Left ventricle myocardium superior (tissue), 1 donor: Measurements from ENCODE around the gene OTUD1. TPM values are rescaled to one million over a fixed set of nuclear protein-coding genes. Genes with fewer than 3 reads are reported as not detected.

ENCODE experiments used
- ATAC-seq: fragments of 200-7000 bp; cut with Tn5 transposase; one replicate; pipeline ENCODE4 v1.9.1; 2020; ENCODE audit warnings: mild to moderate bottlenecking, moderate library complexity
- DNase-seq: peaks from one replicate; pipeline ENCODE4 v3.0.0-alpha.2; 2020
- intact Hi-C: fragments of 100-400 bp; cut with micrococcal nuclease; formaldehyde crosslinking; loops from one replicate; pipeline ENCODE4 v1.11.0; 2022
- total RNA-seq: library from RNA; stranded (reverse); fragmentation: NEBNext Ultra II Directional; extraction: Animal tissue kit (Norgen Biotek cat#: 25700); gene quantifications from one replicate; pipeline ENCODE4 v1.2.1, GENCODE V29; 2021
- donor health status: DM: no; HTN: yes; CAD: no; lungs with severe emphysema.

The OTUD1 gene
- total RNA-seq, 1 donor from 2014 or later: 14.6 TPM

DNA sequence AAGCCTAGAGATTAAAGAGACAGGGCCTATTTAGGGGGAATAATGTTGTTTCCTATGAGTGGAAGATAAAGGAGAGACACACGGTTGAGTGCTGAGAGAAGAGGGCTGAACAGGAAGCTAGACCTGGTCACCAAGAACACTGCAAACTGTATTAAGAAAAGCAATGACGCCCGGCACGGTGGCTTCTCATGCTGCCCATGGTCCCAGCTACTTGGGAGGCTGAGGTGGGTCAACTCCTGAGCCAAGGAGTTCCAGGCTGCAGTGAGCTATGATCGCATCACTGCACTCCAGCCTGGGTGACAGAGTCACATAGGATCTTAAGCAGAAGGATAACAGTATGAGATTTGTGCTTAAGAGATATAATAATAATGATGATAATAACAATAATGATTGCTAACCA lies 19.7 kb upstream of the OTUD1 start:
- ATAC-seq: no peak
- intact Hi-C loops: no loop called here
- DNase-seq: no peak

DNA sequence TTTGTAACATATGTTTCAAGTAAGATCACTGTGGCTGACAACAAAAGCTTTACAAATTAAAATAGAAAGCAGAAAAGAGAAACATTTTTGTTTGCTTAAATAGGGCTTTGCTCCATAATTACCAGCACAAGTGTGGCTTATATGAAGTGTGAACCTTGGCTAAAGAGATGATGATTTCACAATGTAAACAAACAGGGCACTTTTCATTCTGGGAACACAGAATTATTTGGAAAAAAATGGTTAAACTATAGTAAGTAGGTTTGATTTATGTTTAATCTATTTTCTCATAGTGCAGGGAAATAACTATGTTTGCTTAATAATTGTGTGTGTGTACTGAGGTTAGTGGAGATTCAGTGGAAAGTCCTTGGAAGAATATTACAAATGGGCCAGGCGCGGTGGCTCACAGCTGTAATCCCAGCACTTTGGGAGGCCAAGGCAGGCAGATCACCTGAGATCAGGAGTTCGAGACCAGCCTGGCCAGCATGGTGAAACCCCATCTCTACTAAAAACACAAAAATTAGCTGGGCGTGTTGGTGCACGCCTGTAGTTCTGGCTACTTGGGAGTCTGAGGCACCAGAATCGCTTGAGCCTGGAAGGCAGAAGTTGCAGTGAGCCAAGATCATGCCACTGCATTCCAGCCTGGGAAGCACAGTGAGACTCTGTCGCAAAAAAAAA lies 19.1 kb upstream of the OTUD1 start:
- intact Hi-C loops: no loop called here
- DNase-seq (no peak), ATAC-seq (no peak)

DNA sequence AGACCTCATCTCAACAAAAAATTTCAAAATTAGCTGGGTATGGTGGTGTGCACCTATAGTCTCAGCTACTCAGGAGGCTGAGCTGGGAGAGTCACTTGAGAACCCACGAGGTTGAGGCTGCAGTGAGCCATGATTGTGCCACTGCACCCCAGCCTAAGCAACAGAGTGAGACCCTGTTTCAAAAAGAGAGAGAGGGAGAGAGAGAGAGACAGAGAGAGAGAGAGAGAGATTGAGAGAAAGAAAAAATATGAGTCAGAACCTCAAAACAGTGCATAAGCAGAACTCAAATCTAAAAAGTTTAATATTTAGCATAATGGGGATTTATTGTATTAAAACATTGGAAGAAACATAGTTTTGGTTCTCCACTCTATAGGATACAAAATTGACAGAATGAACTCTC lies 17.5 kb upstream of the OTUD1 start:
- intact Hi-C loops: no loop called here
- DNase-seq: no peak
- no peak for ATAC-seq

DNA sequence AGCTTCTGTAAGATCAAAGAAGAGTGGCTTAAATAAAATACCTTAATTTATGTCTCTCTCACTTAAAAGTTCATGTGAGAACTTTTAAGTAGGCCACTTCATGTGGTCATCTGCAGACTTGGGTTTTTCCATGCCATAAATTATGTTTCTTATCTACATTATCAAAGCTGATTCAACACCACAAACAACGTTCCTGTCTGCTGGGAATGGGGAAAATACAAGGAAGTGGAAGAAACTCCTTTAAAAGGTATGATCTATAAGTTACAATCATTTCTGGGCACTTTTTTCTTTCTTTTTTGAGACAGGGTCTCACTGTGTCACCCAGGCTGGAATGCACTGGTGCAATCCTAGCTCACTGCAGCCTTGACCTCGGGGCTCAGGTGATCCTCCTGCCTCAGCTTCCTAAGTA lies 16.9 kb upstream of the OTUD1 start:
- ATAC-seq (no peak), DNase-seq (no peak)
- intact Hi-C loops: no loop called here

DNA sequence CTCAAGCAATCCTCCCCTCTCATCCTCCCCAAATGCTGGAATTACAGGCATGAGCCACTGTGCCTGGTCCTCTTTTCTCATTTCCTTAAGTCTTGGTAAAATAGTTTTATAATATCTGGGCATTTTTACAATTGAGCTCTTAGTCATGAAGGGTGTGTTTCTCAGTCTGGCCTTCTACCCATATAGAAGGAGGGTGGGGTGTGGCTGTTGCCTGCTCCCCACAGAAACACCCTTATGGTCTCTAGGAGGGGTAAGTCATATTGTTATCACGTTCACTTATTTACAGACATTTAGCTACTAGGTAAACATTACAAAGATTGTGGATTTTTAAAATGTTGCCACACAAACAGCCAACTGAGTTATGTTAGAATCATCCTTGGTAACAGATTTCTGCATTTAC lies 6.7 kb upstream of the OTUD1 start:
- ATAC-seq (no peak), DNase-seq (no peak)
- intact Hi-C loops: no loop called here

DNA sequence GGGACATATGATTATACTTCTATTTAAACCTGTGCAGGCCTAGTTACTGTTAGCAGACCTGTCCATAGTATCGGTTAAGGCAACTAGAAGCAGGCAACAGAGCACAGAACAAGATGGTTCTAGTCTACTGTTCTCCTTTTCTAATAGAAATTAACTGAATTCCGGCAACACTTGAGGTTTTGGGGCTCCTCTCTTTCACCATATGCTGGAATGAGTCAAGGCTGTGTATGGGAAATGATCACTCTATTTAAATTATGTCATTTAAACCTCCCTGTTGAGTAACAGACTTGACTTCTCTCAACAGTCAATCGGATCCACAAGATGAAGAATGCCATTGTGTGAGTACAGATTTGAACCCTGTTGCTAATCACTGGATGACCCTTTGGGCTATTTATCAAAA lies 6.2 kb upstream of the OTUD1 start:
- intact Hi-C loops: no loop called here
- ATAC-seq (no peak), DNase-seq (no peak)

- DNase-seq (no peak), ATAC-seq (no peak)
- intact Hi-C loops: no loop called here
Measured at GRCh38 chr10:23433701-23434100, 5.2 kb upstream of the OTUD1 start.

- no peak for DNase-seq
- ATAC-seq: no peak
- intact Hi-C loops: no loop called here
Measured at GRCh38 chr10:23435378-23435777, 3.5 kb upstream of the OTUD1 start.

DNA sequence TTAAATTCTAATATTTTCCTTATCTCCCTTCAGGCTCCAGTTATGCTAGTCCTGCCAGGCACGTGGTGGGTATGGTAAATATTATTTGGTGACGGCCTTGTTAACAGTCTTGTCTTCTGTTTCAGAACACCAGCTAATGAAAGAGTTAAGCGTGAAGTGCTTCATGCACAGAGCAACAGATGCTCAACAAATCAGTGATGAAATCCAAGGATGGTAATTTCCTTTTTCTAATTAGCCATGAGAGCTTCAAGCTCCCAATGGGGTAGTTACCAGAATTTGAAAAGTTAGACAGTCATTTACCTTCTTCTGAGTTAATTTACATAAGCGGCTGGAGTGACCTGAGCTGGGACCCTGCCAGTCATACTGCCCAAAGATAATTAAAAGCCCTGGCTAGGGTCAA lies 1.9 kb upstream of the OTUD1 start:
- ATAC-seq (no peak), DNase-seq (no peak)
- intact Hi-C loops: no loop called here

DNA sequence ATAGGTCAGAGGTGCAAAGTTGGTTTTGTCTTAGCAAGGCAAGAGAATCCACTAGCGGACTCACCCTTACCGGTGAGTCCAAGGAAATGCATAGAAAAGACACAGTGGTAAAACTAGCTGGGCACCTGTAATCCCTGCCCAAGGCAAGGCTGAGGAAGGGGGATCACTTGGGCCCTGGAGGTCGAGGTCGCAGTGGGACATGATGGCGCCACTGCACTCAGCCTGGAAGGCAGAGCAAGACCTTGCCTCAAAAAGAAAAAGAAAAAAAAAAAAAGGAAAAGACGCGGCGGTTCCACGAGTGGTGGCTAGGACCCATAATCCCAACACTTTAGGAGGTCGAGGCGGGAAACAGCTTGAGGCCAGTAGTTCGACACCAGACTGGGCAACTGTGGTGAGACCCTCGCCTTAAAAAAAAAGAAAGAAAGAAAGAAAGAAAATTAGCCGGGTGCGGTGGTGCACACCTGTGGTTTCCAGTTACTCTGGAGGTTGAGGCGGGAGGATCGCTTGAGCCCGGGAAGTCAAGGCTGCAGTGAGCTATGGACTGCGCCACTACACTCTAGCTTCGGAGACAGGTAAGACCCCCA lies 820 bp upstream of the OTUD1 start:
- intact Hi-C loops: no loop called here
- no peak for ATAC-seq
- DNase-seq: no peak

DNA sequence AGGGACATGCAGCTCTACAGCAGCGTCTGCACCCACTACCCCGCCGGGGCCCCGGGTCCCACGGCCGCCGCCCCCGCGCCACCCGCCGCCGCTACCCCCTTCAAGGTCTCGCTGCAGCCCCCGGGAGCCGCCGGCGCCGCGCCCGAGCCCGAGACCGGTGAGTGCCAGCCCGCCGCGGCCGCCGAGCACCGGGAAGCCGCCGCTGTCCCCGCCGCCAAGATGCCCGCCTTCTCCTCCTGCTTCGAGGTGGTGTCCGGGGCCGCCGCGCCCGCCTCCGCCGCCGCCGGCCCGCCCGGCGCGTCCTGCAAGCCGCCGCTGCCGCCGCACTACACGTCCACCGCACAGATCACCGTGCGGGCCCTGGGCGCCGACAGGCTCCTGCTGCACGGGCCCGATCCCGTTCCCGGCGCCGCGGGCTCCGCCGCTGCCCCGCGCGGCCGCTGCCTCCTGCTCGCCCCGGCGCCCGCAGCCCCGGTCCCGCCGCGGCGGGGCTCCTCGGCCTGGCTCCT lies 631 bp downstream of the OTUD1 start:
- intact Hi-C loops: no loop called here
- no peak for ATAC-seq
- DNase-seq: no peak

DNA sequence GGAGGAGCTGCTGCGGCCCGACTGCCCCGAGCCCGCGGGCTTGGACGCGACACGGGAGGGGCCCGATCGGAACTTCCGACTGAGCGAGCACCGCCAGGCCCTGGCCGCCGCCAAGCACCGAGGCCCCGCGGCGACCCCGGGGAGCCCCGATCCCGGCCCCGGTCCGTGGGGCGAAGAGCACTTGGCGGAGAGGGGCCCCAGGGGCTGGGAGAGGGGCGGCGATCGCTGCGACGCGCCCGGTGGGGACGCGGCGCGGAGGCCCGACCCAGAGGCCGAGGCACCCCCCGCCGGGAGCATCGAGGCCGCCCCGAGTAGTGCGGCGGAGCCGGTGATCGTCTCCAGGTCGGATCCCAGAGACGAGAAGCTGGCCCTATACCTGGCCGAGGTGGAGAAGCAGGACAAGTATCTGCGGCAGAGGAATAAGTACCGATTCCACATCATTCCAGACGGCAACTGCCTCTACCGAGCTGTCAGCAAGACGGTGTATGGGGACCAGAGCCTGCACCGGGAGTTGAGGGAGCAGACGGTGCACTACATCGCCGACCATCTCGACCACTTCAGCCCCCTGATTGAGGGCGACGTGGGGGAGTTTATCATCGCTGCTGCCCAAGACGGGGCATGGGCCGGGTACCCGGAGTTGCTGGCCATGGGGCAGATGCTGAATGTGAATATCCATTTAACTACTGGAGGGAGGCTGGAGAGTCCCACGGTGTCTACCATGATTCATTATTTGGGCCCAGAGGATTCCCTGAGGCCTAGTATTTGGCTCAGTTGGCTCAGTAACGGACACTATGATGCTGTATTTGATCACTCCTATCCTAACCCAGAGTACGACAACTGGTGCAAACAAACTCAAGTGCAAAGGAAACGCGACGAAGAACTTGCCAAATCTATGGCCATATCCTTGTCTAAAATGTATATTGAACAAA lies 1.4 kb downstream of the OTUD1 start:
- no peak for ATAC-seq
- intact Hi-C loops: loop anchor here (10.0 kb wide), 1 partner anchor 95 kb away; the partner anchor contains the start of gene C10orf67
- DNase-seq: peak; percentile 43

- DNase-seq (no peak), ATAC-seq (no peak)
- intact Hi-C loops: loop anchor here (10.0 kb wide), 1 partner anchor 96 kb away; the partner anchor contains the start of gene C10orf67
Measured at GRCh38 chr10:23441251-23441650, 2.4 kb downstream of the OTUD1 start.

DNA sequence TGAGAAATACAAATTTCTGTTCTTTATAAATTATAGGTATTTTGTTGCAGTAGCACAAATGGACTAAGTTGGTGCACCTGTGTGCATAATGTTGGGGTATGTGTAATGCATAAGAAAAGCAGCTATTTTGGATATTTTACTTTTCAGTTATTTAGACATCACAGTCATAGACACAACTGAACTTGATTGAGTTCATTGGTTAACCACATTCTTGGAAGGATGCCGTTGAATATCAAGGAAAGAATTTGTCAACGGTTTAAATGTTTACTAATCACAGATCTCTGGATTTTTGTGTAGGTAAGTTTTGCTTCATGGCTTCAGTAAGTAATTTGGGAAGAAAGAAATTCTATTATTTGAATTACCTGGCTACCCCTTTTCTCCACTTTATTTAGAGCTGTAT lies 4.1 kb downstream of the OTUD1 start:
- DNase-seq (no peak), ATAC-seq (no peak)
- intact Hi-C loops: loop anchor here (10.0 kb wide), 1 partner anchor 98 kb away; the partner anchor contains the start of gene C10orf67

GRCh38 chr10:23445591-23445990 lies 6.7 kb downstream of the OTUD1 start:
- no peak for DNase-seq
- ATAC-seq: no peak
- intact Hi-C loops: loop anchor here (10.0 kb wide), 1 partner anchor 101 kb away; the partner anchor contains the start of gene C10orf67

DNA sequence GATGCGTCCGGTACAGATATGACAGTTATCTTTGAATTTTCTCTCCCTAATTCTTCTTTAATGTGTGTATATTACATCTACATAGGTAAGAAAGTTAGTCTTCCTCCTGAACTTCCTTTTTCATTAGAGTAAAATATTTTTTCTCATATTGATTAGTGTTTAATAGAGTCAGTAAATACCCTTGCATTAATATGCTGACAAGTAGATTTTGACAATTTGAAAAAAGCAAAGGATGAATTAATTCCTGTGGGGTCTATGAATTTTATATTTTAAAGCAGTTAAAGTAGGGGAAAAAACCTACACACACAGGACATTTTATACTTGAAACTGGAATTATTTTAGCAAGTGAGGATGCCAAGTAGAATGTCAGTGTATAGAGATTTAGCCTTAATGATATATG lies 9.4 kb downstream of the OTUD1 start:
- ATAC-seq: no peak
- DNase-seq: no peak
- intact Hi-C loops: loop anchor here (10.0 kb wide), 1 partner anchor 104 kb away; the partner anchor contains the start of gene C10orf67

DNA sequence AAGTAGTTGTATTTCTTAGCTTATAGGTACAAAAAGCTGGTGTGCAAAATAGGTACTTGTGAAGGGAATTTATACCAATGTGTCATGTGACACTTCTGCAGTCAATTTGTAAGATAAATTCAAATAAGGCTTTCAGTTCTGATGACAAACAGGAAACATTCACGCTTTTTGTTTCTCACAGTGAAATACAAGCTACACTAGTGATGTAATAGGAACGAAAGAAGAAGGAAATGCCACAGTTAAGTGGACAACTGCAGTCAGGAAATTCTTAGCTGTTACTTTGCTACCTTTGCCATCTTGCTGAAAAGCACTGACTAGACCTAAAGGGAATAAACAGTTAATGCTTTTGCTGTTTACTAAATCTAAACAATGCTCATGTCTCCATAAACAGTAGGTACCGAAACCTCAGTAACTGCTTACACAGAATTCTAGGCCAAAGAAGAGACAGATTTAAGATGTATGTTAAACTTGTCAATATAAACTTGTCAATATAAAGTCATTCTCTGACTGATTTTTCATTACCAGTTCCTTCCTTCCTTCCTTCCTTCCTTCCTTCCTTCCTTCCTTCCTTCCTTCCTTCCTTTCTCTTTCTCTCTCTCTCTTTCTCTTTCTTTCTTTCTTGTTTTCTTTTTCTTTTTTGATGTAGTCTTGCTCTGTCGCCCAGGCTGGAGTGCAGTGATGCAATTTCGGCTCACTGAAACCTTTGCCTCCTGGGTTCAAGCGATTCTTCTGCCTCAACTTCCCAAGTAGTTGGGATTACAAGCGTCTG lies 10.1 kb downstream of the OTUD1 start:
- ATAC-seq: no peak
- intact Hi-C loops: loop anchor here (10.0 kb wide), 1 partner anchor 104 kb away; the partner anchor contains the start of gene C10orf67
- DNase-seq: no peak

DNA sequence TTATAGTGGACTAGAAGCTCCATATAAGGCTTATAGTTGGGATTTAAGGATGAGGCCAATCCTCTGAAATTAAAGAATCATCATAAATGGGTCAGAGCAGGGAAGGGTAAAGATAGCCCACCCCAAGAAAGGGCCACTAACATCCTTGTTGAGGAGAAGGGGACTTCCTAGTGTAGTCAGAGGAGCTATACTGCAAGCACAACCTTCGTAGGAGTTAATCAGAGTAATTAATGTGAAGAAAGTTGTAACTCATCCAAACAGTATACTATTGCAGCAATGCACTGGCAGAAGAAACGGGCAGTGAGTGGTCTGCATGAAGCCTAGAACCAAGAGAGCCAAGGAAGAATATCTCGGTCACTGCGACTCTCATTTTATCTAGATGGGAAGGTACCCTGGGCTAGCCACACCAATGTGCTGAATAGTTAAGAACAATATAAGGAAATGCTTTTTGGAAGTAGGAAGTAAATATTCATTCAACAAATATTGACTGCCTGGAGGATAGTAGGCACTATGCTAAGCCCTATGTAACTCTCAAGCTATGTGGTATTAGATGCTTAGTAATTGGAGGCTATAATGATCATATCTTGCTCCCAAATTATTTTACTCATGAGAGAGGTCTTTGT lies 13.3 kb downstream of the OTUD1 start:
- DNase-seq: no peak
- intact Hi-C loops: no loop called here

DNA sequence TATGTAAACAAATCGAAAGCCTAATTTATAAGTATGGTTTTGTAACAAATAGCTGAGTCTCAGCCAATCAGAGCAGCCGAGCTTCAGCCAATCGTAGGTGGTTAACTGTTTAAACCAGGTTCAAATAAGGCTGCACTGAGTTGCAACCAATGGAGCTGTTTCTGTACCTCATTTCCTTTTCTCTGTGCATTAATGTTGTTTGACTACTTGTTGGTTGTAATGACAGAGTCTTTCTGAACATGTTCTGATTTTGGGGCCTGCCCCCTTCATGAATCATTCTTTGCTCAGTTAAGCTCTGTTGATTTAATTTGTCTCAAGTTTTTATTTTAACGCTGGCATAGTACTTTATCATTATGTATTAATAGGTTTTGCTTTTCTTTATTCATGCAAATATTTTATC lies 14.6 kb downstream of the OTUD1 start:
- ATAC-seq (no peak), DNase-seq (no peak)
- intact Hi-C loops: no loop called here

More for the DNA sequence above, 13.3 kb downstream of the OTUD1 start:
- peak; percentile 19 for ATAC-seq
